Measurements from ENCODE around the gene TSNAX. TPM values are rescaled to one million over a fixed set of nuclear protein-coding genes. Genes with fewer than 3 reads are reported as not detected.

Gene TSNAX
- polyA plus RNA-seq, 1 experiment: 21.4 TPM

DNA sequence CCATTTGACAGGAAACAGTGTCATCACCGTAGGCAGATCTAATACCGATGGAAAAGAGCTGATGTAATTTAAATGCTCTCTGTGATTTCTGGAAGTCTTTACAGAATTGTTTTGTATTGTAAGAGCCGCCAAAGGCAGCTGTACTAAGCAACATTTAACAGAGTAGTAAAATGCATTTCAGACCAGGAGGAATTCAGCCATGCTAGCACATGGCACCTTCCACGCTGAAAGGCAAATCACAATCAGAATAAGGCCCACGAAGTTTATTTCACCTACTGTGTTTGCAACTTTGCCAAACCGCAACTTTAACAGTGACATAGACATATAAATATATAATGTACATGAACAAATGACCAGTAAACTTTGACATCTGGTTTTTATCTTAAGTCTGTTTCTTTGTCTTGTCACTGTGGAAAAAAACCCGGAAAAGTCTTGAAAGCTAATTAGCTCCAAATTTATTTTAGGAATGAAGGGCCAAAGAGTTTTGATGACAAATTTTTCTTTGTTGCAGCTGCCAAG is 72.0 kb downstream of the TSNAX start:
- Histone ChIP-seq H3K4me3 (ENCODE audit: low read depth, low read length) (no peak overlapping the region), H3K27me3 (ENCODE audit: control insufficient read depth, insufficient read depth, low read length) (no peaks in the 10 kb centered on the region), H3K36me3 (ENCODE audit: control insufficient read depth, insufficient read depth, low read length) (no peaks in the 10 kb centered on the region)
- peak; percentile 34 for DNase-seq (ENCODE audit: low read depth)
- ChIA-PET CTCF (interaction anchor here (1.1 to 2.3 kb wide), 6 partner anchors 9 to 265 kb away, joined by 3 to 9 read pairs (median 4); no protein-coding TSS in a partner anchor), POLR2A (interaction anchor here (0.6 kb wide), 1 partner anchor 1611 kb away, joined by 5 read pairs; no protein-coding TSS in a partner anchor)
- TF ChIP-seq CTCF (IDR thresholded peaks at IDR 0.05; ENCODE audit: insufficient read depth, low read depth, low read length): no peak

- H3K4me3 ChIP-seq (ENCODE audit: low read depth, low read length): no peak overlapping the region
- no peak for TF ChIP-seq CTCF (IDR thresholded peaks at IDR 0.05; ENCODE audit: insufficient read depth, low read depth, low read length)
- POLR2A ChIA-PET: no interaction called here
- H3K27me3 ChIP-seq (ENCODE audit: control insufficient read depth, insufficient read depth, low read length): no peaks in the 10 kb centered on the region
- CTCF ChIA-PET: interaction anchor here (0.7 to 2.3 kb wide), 4 partner anchors 10 to 245 kb away, joined by 3 to 9 read pairs (median 4); no protein-coding TSS in a partner anchor
- DNase-seq (ENCODE audit: low read depth): no peak
- H3K36me3 ChIP-seq (ENCODE audit: control insufficient read depth, insufficient read depth, low read length): no peaks in the 10 kb centered on the region
These were observed 73.6 kb downstream of the TSNAX start for GRCh38 chr1:231601824-231602672.

GRCh38 chr1:231602673-231602984 is 74.2 kb downstream of the TSNAX start:
- POLR2A ChIA-PET: no interaction called here
- Histone ChIP-seq H3K36me3 (ENCODE audit: control insufficient read depth, insufficient read depth, low read length) (no peaks in the 10 kb centered on the region), H3K4me3 (ENCODE audit: low read depth, low read length) (no peak overlapping the region), H3K27me3 (ENCODE audit: control insufficient read depth, insufficient read depth, low read length) (no peaks in the 10 kb centered on the region)
- CTCF ChIA-PET: interaction anchor here (1.2 kb wide), 1 partner anchor 287 kb away, joined by 4 read pairs; no protein-coding TSS in a partner anchor
- TF ChIP-seq CTCF (IDR thresholded peaks at IDR 0.05; ENCODE audit: insufficient read depth, low read depth, low read length): no peak
- DNase-seq (ENCODE audit: low read depth): no peak

GRCh38 chr1:231603598-231604275 is 75.3 kb downstream of the TSNAX start:
- peak; percentile 70 for TF ChIP-seq CTCF (IDR thresholded peaks at IDR 0.05; ENCODE audit: insufficient read depth, low read depth, low read length)
- POLR2A ChIA-PET: no interaction called here
- H3K4me3 ChIP-seq (ENCODE audit: low read depth, low read length): peak overlapping the region; percentile 33
- H3K36me3 ChIP-seq (ENCODE audit: control insufficient read depth, insufficient read depth, low read length): no peaks in the 10 kb centered on the region
- CTCF ChIA-PET: interaction anchor here (0.6 to 1.9 kb wide), 8 partner anchors 12 to 288 kb away, joined by 3 to 6 read pairs (median 4); no protein-coding TSS in a partner anchor
- DNase-seq (ENCODE audit: low read depth): no peak
- H3K27me3 ChIP-seq (ENCODE audit: control insufficient read depth, insufficient read depth, low read length): no peaks in the 10 kb centered on the region

- no peak for TF ChIP-seq CTCF (IDR thresholded peaks at IDR 0.05; ENCODE audit: insufficient read depth, low read depth, low read length)
- ChIA-PET POLR2A (no interaction called here), CTCF (interaction anchor here (1.0 to 1.9 kb wide), 3 partner anchors 12 to 16 kb away, joined by 3 to 6 read pairs (median 5); no protein-coding TSS in a partner anchor)
- Histone ChIP-seq H3K27me3 (ENCODE audit: control insufficient read depth, insufficient read depth, low read length) (no peaks in the 10 kb centered on the region), H3K36me3 (ENCODE audit: control insufficient read depth, insufficient read depth, low read length) (no peaks in the 10 kb centered on the region), H3K4me3 (ENCODE audit: low read depth, low read length) (no peak overlapping the region)
- DNase-seq (ENCODE audit: low read depth): no peak
These were observed 75.8 kb downstream of the TSNAX start for GRCh38 chr1:231604276-231604621.
